ENCODE results near the gene TUSC2.

Gene TUSC2

DNA sequence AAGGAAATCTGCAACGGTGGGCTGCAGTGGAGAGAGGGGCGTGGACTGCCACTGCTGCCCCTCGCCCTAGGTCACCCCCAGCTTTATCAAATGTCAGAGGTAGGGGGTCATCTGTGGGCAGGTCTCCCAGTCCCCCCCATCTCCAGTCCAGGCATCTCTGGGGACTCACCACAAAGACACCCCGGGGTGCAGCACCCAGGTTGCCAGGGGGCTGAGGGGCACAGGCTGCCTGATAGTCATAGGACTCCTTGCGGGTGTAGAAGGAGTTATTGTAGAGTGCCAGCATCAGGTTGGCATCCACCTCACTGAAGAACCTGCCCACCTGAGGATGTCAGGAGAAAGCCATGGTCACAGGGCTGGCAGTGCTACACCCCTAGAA, 37.8 kb upstream of the TUSC2 start:
- TF ChIP-seq YY1 (IDR thresholded peaks at IDR 0.05; ENCODE audit: low read depth): no peak
- TF ChIP-seq TAF1 (IDR thresholded peaks at IDR 0.05; ENCODE audit: low read depth): no peak
- no peak for TF ChIP-seq RAD21 (IDR thresholded peaks at IDR 0.05; ENCODE audit: low read depth)
- no peak for TF ChIP-seq ZBTB7A (IDR thresholded peaks at IDR 0.05; ENCODE audit: low read depth)
- no peak for TF ChIP-seq EP300 (IDR thresholded peaks at IDR 0.05; ENCODE audit: borderline replicate concordance)
- no peak for TF ChIP-seq CEBPB (IDR thresholded peaks at IDR 0.05)
- TF ChIP-seq, protein P1, sequence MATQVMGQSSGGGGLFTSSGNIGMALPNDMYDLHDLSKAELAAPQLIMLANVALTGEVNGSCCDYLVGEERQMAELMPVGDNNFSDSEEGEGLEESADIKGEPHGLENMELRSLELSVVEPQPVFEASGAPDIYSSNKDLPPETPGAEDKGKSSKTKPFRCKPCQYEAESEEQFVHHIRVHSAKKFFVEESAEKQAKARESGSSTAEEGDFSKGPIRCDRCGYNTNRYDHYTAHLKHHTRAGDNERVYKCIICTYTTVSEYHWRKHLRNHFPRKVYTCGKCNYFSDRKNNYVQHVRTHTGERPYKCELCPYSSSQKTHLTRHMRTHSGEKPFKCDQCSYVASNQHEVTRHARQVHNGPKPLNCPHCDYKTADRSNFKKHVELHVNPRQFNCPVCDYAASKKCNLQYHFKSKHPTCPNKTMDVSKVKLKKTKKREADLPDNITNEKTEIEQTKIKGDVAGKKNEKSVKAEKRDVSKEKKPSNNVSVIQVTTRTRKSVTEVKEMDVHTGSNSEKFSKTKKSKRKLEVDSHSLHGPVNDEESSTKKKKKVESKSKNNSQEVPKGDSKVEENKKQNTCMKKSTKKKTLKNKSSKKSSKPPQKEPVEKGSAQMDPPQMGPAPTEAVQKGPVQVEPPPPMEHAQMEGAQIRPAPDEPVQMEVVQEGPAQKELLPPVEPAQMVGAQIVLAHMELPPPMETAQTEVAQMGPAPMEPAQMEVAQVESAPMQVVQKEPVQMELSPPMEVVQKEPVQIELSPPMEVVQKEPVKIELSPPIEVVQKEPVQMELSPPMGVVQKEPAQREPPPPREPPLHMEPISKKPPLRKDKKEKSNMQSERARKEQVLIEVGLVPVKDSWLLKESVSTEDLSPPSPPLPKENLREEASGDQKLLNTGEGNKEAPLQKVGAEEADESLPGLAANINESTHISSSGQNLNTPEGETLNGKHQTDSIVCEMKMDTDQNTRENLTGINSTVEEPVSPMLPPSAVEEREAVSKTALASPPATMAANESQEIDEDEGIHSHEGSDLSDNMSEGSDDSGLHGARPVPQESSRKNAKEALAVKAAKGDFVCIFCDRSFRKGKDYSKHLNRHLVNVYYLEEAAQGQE (IDR thresholded peaks at IDR 0.05; ENCODE audit: low read depth): no peak
- TF ChIP-seq TEAD4 (IDR thresholded peaks at IDR 0.05): no peak
- no peak for TF ChIP-seq FOXM1 (IDR thresholded peaks at IDR 0.05; ENCODE audit: borderline replicate concordance, low read depth)
- no peak for TF ChIP-seq EGR1 (IDR thresholded peaks at IDR 0.05)
- TF ChIP-seq, protein P2, sequence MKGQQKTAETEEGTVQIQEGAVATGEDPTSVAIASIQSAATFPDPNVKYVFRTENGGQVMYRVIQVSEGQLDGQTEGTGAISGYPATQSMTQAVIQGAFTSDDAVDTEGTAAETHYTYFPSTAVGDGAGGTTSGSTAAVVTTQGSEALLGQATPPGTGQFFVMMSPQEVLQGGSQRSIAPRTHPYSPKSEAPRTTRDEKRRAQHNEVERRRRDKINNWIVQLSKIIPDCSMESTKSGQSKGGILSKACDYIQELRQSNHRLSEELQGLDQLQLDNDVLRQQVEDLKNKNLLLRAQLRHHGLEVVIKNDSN (IDR thresholded peaks at IDR 0.05): no peak
- no peak for TF ChIP-seq TCF12 (IDR thresholded peaks at IDR 0.05; ENCODE audit: low read depth)
- TF ChIP-seq CREB1 (IDR thresholded peaks at IDR 0.05; ENCODE audit: low read depth): no peak
- TF ChIP-seq NFIC (IDR thresholded peaks at IDR 0.05): no peak
- TF ChIP-seq, protein P3, sequence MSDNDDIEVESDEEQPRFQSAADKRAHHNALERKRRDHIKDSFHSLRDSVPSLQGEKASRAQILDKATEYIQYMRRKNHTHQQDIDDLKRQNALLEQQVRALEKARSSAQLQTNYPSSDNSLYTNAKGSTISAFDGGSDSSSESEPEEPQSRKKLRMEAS (IDR thresholded peaks at IDR 0.05): no peak

DNA sequence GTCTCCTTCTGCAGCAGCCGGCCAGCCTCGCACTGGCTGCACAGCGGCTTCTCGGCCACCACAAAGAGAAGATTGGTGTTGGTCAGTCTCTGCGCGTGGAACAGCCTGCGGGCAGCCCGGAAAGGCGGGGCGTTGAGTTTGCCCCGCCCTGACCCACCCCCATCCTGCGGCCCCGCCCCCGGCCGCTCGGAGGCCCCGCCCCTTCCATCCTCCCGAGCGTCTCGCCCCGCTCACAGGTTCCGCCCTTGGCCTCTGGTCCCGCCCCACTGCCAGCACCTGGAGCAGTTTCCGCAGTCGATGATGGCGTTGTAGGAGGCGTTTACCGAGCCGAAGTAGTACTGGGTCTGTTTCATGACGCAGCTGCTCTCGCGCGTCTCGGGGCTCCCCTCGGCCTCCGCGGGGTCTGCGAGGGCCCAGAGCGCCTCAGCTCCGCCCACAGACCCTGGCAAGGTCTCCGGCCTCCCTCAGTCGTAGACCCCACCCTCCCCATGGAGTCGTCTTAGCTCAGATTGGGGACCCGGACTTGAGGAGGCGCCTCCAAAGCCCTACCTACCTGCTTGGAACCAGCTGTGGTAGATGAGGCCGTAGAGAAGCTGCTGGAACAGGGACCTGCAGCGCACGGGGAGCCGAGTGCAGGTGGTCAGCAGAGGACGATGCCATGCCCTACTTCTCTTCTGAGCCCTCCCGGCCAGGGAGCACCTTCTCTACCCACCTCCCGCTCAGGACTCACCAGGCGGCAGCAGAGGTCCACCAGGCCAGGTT, 37.2 kb upstream of the TUSC2 start:
- TF ChIP-seq CREB1 (IDR thresholded peaks at IDR 0.05; ENCODE audit: low read depth) (0 out of 2 replicates have a peak, but pooled peaks have one; percentile 3), FOXM1 (IDR thresholded peaks at IDR 0.05; ENCODE audit: borderline replicate concordance, low read depth) (no peak), CEBPB (IDR thresholded peaks at IDR 0.05) (no peak), ZBTB7A (IDR thresholded peaks at IDR 0.05; ENCODE audit: low read depth) (no peak), RAD21 (IDR thresholded peaks at IDR 0.05; ENCODE audit: low read depth) (peak; percentile 28; the same call in 1 of the 2 replicates), EP300 (IDR thresholded peaks at IDR 0.05; ENCODE audit: borderline replicate concordance) (no peak), EGR1 (IDR thresholded peaks at IDR 0.05) (no peak), NFIC (IDR thresholded peaks at IDR 0.05) (no peak), YY1 (IDR thresholded peaks at IDR 0.05; ENCODE audit: low read depth) (no peak), TEAD4 (IDR thresholded peaks at IDR 0.05) (no peak), TCF12 (IDR thresholded peaks at IDR 0.05; ENCODE audit: low read depth) (no peak)
- TF ChIP-seq, protein P1 (IDR thresholded peaks at IDR 0.05; ENCODE audit: low read depth): no peak
- TF ChIP-seq, protein P3 (IDR thresholded peaks at IDR 0.05): peak; percentile 55; the same call in 1 of the 2 replicates
- TF ChIP-seq, protein P2 (IDR thresholded peaks at IDR 0.05): no peak

DNA sequence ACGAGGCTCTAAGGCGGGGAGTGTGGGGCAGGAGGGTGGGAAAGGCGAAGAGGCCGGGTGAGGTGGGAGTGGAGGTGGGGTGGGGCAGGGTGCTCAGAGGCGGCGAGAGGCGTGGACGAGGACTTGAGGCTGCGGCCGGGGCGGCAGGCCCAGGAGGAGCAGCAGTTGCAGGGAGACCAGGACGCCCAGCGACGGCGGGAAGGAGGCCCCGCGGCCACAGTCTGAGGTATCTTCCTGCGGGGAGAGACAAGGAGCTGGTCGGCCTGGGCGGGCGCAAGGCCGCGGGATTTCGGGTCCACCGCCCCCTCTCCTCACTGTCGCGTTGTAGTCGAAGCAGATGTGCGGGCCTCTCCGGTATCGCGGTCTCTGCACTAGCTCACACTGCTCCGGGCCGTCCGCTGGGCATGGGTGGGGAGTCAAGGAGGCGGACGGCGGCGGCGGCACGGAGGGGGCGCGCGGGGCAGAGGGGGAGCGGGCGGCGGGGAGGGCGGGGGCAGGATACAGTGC, 36.6 kb upstream of the TUSC2 start:
- TF ChIP-seq EGR1 (IDR thresholded peaks at IDR 0.05): no peak
- TF ChIP-seq, protein P3 (IDR thresholded peaks at IDR 0.05): no peak
- TF ChIP-seq CREB1 (IDR thresholded peaks at IDR 0.05; ENCODE audit: low read depth): no peak
- TF ChIP-seq TEAD4 (IDR thresholded peaks at IDR 0.05): no peak
- TF ChIP-seq, protein P1 (IDR thresholded peaks at IDR 0.05; ENCODE audit: low read depth): no peak
- TF ChIP-seq RAD21 (IDR thresholded peaks at IDR 0.05; ENCODE audit: low read depth): no peak
- no peak for TF ChIP-seq CEBPB (IDR thresholded peaks at IDR 0.05)
- TF ChIP-seq FOXM1 (IDR thresholded peaks at IDR 0.05; ENCODE audit: borderline replicate concordance, low read depth): no peak
- TF ChIP-seq YY1 (IDR thresholded peaks at IDR 0.05; ENCODE audit: low read depth): no peak
- no peak for TF ChIP-seq NFIC (IDR thresholded peaks at IDR 0.05)
- TF ChIP-seq ZBTB7A (IDR thresholded peaks at IDR 0.05; ENCODE audit: low read depth): no peak
- no peak for TF ChIP-seq TCF12 (IDR thresholded peaks at IDR 0.05; ENCODE audit: low read depth)
- TF ChIP-seq, protein P2 (IDR thresholded peaks at IDR 0.05): no peak
- no peak for TF ChIP-seq TAF1 (IDR thresholded peaks at IDR 0.05; ENCODE audit: low read depth)
- TF ChIP-seq EP300 (IDR thresholded peaks at IDR 0.05; ENCODE audit: borderline replicate concordance): no peak
